GM18519 (cell line): ENCODE data around the gene LSM12.

Source experiments
- ATAC-seq: cut with Tn5 transposase; IDR thresholded peaks from one replicate; pipeline ENCODE4 v1.9.1; 2021; ENCODE audit warnings: mild to moderate bottlenecking, moderate library complexity; ENCODE audit not compliant: unreplicated experiment, low FRiP score

Gene LSM12

DNA sequence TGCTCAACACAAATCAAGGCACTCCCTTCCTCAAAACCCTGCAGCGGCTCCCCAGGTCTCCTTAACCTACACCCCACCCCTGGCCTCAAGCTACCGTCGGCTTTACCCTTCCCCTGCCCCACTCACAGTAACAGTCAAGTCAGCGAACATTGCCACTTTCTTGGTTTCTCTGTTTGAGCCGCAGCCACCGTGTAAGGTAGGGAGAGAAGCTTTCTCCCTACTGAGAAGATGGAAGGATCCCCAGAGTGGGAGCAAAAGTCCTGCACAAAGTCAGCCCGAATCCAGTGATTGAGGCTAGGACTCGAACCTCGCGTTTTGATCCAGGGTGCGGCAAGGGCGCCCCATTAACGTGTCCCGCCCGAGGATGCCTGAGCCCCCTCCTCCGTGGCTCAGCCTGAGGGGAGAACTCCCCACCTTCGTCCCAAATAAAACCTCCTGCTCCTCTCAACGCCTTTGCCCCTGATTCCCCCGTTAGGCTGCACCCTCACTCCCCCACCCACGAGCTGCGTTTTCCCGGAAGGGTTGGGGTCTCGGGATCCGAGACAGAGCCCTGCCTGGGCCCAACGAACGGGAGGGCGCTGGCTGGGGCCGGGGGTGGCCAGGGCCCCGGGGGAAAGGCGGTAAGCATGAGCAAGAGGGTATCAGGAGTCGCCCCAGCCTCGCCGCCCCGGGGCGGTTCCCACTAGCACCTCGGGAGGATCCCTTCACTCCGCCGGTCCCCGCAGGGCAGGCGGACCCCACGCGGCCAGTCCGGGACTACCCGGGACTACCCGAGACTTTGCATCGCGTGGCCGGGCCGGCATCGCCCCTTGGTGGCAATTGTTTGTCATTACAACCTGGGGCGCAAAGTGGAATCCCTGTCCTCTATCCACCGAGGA lies 72.0 kb downstream of the LSM12 start:
- no peak for ATAC-seq

- no peak for ATAC-seq
Observed at GRCh38 chr17:43992641-43993040, 73.8 kb downstream of the LSM12 start.

DNA sequence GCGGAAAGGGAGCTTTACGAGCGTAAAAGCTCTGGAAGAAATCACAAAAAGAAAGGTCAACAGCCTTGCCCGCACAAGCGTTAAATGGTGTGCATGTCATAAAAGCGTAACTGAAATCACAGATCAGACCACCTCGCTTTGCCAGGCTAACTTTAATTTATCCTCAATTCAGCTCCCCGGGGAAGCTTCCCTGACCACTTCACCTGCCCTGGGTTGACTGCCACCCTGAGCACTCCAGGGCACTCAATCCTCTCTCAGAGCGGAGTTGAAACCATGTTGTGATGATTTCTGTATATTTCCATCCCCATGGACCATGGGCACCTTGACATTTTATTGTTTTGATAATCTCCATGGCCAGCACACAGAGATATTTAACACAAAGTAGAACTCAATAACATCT lies 78.2 kb downstream of the LSM12 start:
- no peak for ATAC-seq

GRCh38 chr17:43987131-43988021 lies 79.1 kb downstream of the LSM12 start:
- no peak for ATAC-seq

DNA sequence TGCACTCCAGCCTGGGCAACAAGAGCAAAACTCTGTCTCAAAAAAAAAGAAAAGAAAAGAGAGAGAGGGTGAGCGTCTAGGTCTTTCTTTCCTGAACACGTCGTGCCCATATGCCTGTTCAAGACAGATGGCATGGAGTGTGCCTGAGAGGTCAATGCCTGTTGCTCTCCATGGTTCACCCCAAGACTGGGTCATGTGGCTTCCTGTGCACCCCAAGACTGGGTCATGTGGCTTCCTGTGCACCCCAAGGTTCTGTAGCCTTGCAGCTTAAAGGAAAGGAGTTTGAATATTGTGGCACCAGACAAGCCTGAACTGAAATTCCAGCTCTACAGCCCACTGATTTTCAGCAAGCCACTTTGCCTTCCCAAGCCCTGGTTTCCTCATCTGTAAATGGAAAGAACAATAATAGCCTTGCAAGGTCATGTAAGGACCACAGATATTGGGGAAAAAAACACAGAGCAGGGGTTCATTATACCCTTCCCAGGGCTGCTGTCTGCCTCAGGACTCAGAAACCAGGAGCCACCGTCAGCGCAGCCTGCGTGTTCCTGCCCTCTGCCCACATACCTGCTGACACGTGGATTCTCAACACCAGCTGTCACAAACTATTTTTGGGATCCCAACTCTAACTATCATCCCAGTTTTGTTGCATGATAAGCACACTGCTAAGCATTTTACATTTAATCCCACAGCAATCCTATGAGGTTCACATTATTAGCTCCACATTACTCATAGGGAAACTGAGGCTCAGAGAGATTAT lies 80.1 kb downstream of the LSM12 start:
- no peak for ATAC-seq

GRCh38 chr17:43984521-43984920 lies 82.0 kb downstream of the LSM12 start:
- ATAC-seq: no peak
